K562 (cell line): Measurements from ENCODE around the gene INSL3. TPM values are rescaled to one million over a fixed set of nuclear protein-coding genes. Genes with fewer than 3 reads are reported as not detected.

Source experiments
- CBX5 ChIP-seq: IDR thresholded peaks from 2 replicates; pipeline ENCODE4 v1.6.1; 2014; ENCODE audit warnings: low read depth, borderline replicate concordance
- CEBPG ChIP-seq, 3 experiments: fragments of 200-800 bp in 1 of 3; sonication (Bioruptor generic) in 1 of 3; sonication (generic) in 1 of 3; formaldehyde crosslinking in 1 of 3; IDR thresholded peaks in 2 of 3; conservative IDR thresholded peaks in 1 of 3; 2 replicates each; pipeline versions ENCODE4 v1.6.1 to v1.8.0; 2016 to 2022; ENCODE audit warnings: missing compliant biosample characterization in 2 of 3, missing genetic modification characterization in 2 of 3, mild to moderate bottlenecking in 1 of 3, missing genetic modification reagents in 1 of 3
- PRPF4 ChIP-seq: fragments of 200-400 bp; formaldehyde crosslinking; IDR thresholded peaks from one replicate; pipeline ENCODE4 v1.6.1; 2017; ENCODE audit warnings: low read length, low read depth, mild to moderate bottlenecking; ENCODE audit not compliant: insufficient read depth, poor library complexity, severe bottlenecking
- SMAD3 ChIP-seq: fragments of 450-650 bp; formaldehyde crosslinking; conservative IDR thresholded peaks from 2 replicates; pipeline ENCODE4 v1.4.0; 2020; ENCODE audit warnings: mild to moderate bottlenecking
- THRB ChIP-seq: fragments of 450-650 bp; formaldehyde crosslinking; conservative IDR thresholded peaks from 2 replicates; pipeline ENCODE4 v1.4.0; 2022; ENCODE audit warnings: mild to moderate bottlenecking, missing genetic modification characterization
- ZNF224 ChIP-seq: sonication (generic); formaldehyde crosslinking; IDR thresholded peaks from 2 replicates; pipeline ENCODE4 v1.8.0; 2022; ENCODE audit warnings: mild to moderate bottlenecking, missing genetic modification reagents
- ZNF318 ChIP-seq, 2 experiments: fragments of 450-650 bp; IDR thresholded peaks; 2 replicates each; pipeline ENCODE4 v1.6.1; 2016; ENCODE audit warnings: mild to moderate bottlenecking in 2 of 2, borderline replicate concordance in 1 of 2, low read depth in 1 of 2, moderate library complexity in 1 of 2
- ZNF408 ChIP-seq: fragments of 250-450 bp; sonication (Bioruptor Pico); IDR thresholded peaks from 2 replicates; pipeline ENCODE4 v1.4.0; 2020; ENCODE audit warnings: low read depth, mild to moderate bottlenecking, moderate library complexity
- ZNF41 ChIP-seq: fragments of 250-450 bp; sonication (Bioruptor Pico); conservative IDR thresholded peaks from 2 replicates; pipeline ENCODE4 v1.4.0; 2020; ENCODE audit warnings: mild to moderate bottlenecking
- ZNF561 ChIP-seq: fragments of 450-650 bp; formaldehyde crosslinking; conservative IDR thresholded peaks from 2 replicates; pipeline ENCODE4 v1.4.0; 2020; ENCODE audit warnings: mild to moderate bottlenecking, moderate library complexity
- polyA plus RNA-seq, 8 experiments: library from polyadenylated mRNA; depleted of rRNA in 4 of 8; stranded (reverse) in 5 of 8; unstranded in 3 of 8; fragments of >200 nt; fragmentation: Nextera tagmentation in 2 of 8; fragmentation: Illumina TruSeq in 1 of 8; extraction: Ambion mirVana in 2 of 8; extraction: Trizol in 1 of 8; gene quantifications; 2 replicates each; pipeline versions ENCODE4 v1.2.1 to v1.2.3, GENCODE V29; 2011 to 2014; ENCODE audit warnings: inconsistent platforms in 1 of 8, missing spikeins in 1 of 8
- total RNA-seq, 7 experiments: library from RNA; depleted of rRNA in 6 of 7; stranded (reverse); fragments of >200 nt in 6 of 7; fragmentation: Illumina TruSeq in 2 of 7; extraction: Trizol in 2 of 7; gene quantifications; 2 replicates each; pipeline versions ENCODE4 v1.2.1 to v1.2.3, GENCODE V29; 2011 to 2021; ENCODE audit warnings: low replicate concordance in 1 of 7

The INSL3 gene
- total and polyA plus RNA-seq, 9 of the 15 experiments (the other 6 are each of a cell fraction or from before 2014, with no cell fraction given) = not detected

GRCh38 chr19:17859533-17860330 is 38.4 kb upstream of the INSL3 start, which contains the start of gene RPL18A (continued):
- TF ChIP-seq ZNF318 (IDR thresholded peaks at IDR 0.05; ENCODE audit: borderline replicate concordance in 1 of 2, low read depth in 1 of 2) (no peak), SMAD3 (CRISPR knock-in tag) (peak; percentile 69; the same call in 1 of the 2 replicates), ZNF408 (CRISPR knock-in tag) (no peak), ZNF41 (CRISPR knock-in tag) (0 out of 2 replicates have a peak, but pooled peaks have one; percentile 56), CBX5 (no peak), ZNF561 (CRISPR knock-in tag) (no peak), THRB (CRISPR knock-in tag) (0 out of 2 replicates have a peak, but pooled peaks have one; percentile 53), PRPF4 (peak; percentile 89), ZNF224 (CRISPR knock-in tag) (no peak; the same call in 1 of the 2 replicates), CEBPG (CRISPR knock-in tag; IDR thresholded peaks at IDR 0.05) (no peak), CEBPG (tag; conservative IDR thresholded peaks at IDR 0.05 in 1 of 2, IDR thresholded peaks at IDR 0.05 in 1 of 2) (no peak)
